GM12873 (cell line): Measurements from ENCODE around the gene NCK1.

Experiments
- TF ChIP-seq, protein P1 (sequence below): IDR thresholded peaks from 2 replicates; pipeline ENCODE4 v1.5.1; 2012; ENCODE audit warnings: low read depth, mild to moderate bottlenecking, moderate library complexity, low read length, control low read depth; ENCODE audit not compliant: insufficient read depth; ENCODE audit errors: missing control alignments

Gene NCK1

DNA sequence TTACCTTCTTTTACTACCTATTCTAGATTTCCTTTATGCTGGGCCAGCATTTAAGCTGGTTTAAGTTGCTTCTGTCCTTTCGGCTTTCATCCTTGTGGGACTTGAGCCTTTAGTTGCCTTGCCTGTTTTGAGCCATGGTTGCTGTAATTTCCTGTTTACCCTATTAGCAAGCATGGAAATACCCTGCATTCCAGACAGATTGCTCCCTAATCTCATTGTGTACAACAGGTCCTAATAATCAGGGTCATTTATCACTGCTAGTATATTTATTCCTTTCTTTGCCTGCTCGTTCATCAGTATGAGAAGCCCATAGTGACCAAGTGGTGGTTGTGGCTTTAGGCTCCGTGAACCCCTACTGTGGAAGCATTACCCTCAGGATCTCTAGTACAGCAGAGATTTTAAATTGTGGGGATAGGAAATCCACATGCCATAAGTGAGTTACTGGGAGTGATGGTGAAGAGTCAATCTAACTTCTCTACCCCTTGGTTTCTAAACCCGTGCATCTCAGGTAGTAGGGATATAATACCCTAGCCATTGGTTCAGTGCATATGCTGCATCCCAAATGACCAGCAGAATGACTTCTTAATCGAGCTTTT lies 31.9 kb downstream of the NCK1 start:
- TF ChIP-seq, protein P1, sequence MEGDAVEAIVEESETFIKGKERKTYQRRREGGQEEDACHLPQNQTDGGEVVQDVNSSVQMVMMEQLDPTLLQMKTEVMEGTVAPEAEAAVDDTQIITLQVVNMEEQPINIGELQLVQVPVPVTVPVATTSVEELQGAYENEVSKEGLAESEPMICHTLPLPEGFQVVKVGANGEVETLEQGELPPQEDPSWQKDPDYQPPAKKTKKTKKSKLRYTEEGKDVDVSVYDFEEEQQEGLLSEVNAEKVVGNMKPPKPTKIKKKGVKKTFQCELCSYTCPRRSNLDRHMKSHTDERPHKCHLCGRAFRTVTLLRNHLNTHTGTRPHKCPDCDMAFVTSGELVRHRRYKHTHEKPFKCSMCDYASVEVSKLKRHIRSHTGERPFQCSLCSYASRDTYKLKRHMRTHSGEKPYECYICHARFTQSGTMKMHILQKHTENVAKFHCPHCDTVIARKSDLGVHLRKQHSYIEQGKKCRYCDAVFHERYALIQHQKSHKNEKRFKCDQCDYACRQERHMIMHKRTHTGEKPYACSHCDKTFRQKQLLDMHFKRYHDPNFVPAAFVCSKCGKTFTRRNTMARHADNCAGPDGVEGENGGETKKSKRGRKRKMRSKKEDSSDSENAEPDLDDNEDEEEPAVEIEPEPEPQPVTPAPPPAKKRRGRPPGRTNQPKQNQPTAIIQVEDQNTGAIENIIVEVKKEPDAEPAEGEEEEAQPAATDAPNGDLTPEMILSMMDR: no peak

- TF ChIP-seq, protein P1: no peak
These were observed 36.5 kb downstream of the NCK1 start for GRCh38 chr3:136898549-136898948.

DNA sequence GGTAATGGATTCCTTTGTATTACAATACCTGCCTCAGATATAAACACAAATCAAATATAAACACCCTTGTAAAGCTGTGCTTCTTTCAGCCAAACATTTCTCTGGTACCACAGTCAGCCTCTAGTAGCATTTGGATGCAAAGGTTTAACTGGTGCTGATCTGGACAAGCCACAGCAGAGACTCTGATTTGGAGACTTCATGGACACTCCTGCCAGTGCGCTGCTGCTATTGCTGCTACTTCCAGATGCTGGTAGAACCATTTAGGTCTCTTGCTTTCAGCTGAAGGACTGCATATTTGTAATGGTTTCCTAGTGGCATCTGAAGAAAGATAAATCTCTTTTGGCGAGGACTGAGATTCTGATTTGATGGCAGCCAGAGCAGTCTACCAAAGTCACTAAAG lies 36.9 kb downstream of the NCK1 start:
- TF ChIP-seq, protein P1: no peak

DNA sequence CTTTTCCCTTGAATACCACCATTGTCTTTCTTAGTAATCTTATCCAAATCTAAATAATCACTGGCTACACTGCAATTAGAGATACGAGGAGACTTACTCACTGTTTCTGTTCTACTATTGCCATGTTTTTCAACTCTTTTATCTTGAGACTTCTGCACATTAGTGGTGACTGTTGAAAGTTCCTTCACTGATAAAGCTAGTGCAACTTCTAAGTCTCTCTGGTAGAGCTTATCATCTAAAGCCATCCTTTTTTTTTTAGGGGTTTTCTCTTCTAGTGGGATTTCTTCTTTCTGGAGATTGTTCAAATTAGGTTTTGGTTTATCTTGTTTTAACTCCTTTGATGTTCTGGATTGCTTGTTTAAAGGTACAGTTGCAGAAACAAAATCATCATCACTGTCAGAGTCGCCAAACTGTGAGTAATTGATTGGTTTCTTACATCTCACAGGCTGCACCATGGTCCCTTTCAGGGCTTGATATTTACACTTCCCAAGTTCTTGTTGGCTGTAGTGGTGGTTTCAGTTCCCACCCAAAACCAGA lies 37.7 kb downstream of the NCK1 start:
- TF ChIP-seq, protein P1: no peak

DNA sequence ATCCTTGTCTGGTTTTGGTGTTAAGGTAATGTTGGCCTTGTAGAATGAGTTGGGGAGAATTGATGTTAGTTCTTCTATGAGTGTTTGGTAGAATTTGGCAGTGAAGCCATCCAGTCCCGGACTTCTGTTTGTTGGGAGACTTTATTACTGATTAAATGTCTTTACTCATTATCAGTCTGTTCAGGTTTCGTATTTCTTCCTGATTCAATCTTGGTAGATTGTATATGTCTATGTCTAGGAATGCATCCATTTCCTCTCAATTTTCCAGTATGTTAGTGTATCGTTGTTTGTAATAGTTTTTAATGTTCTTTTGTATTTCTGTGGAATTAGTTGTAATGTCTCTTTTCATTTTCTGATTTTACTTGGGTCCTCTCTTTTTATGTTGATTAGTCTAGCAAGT lies 39.4 kb downstream of the NCK1 start:
- TF ChIP-seq, protein P1: no peak

- TF ChIP-seq, protein P1: no peak
These were observed 41.9 kb downstream of the NCK1 start for GRCh38 chr3:136903899-136904298.

GRCh38 chr3:136904746-136905145 lies 42.7 kb downstream of the NCK1 start:
- TF ChIP-seq, protein P1: no peak
